HCT116 (cell line): ENCODE data around the gene OPN5. TPM values are rescaled to one million over a fixed set of nuclear protein-coding genes. Genes with fewer than 3 reads are reported as not detected.

Experiments used
- ATAC-seq: fragments of 200-7000 bp; cut with Tn5 transposase; 2 replicates; pipeline ENCODE4 v1.9.1; 2020; ENCODE audit warnings: mild to moderate bottlenecking, moderate library complexity
- BruUV-seq: library from RNA; stranded (reverse); fragments of 400-500 nt; replicated peaks from 2 replicates; lab custom pipeline; 2021; lab: Mats Ljungman, UMichigan
- CTCF ChIA-PET: fragments of 300-600 bp; sonication (Branson Sonifier 250); formaldehyde crosslinking; loops from one replicate; lab custom pipeline; 2021; ENCODE audit warnings: antibody characterized with exemption; lab: Charles Lee
- POLR2A ChIA-PET: fragments of 300-600, 350-600 bp; sonication (Branson Sonifier 250); formaldehyde crosslinking; loops from one replicate; lab custom pipeline; 2021; ENCODE audit warnings: antibody characterized with exemption; lab: Charles Lee
- RAD21 ChIA-PET, 2 experiments: fragments of 300-600 bp; sonication (Branson Sonifier 250); formaldehyde crosslinking; loops; one replicate each; lab custom pipeline; 2023; ENCODE audit warnings: low total read pairs in 2 of 2; ENCODE audit not compliant: uncharacterized antibody in 2 of 2, unreplicated experiment in 2 of 2, low non-redundant PET in 1 of 2; lab: Charles Lee
- DNase-seq: peaks from one replicate; pipeline ENCODE4 v3.0.0-alpha.2; 2010; ENCODE audit warnings: low read depth, low spot score
- H2AFZ ChIP-seq: fragments of 200-600 bp; shearing (Covaris generic), sonication (generic); 2 replicates; pipeline ENCODE4 v1.6.1; 2017; ENCODE audit warnings: low read depth, mixed run types, mixed read lengths, antibody characterized with exemption, low read length; ENCODE audit not compliant: poor library complexity, severe bottlenecking
- H3K27ac ChIP-seq: 2 replicates; pipeline ENCODE4 v1.5.1; 2012; ENCODE audit warnings: low read depth, low read length
- H3K27me3 ChIP-seq: fragments of 200-600 bp; sonication (generic); 2 replicates; pipeline ENCODE4 v1.6.1; 2016; ENCODE audit warnings: mixed run types, low read length, mixed read lengths; ENCODE audit not compliant: insufficient read depth
- H3K36me3 ChIP-seq, 2 experiments: fragments of 200-500 bp in 1 of 2; fragments of 200-600 bp in 1 of 2; sonication (Bioruptor generic) in 1 of 2; sonication (generic) in 1 of 2; 2 replicates each; pipeline versions ENCODE4 v1.5.1 to v1.6.1; 2014 to 2016; ENCODE audit warnings: low read length in 2 of 2, inconsistent platforms in 1 of 2, mixed read lengths in 1 of 2, mixed run types in 1 of 2; ENCODE audit not compliant: insufficient read depth in 2 of 2, control insufficient read depth in 1 of 2
- H3K4me1 ChIP-seq, 2 experiments: fragments of 200-600 bp in 1 of 2; sonication (generic) in 1 of 2; 2 replicates each; pipeline versions ENCODE4 v1.5.1 to v1.6.1; 2012 to 2017; ENCODE audit warnings: low read length in 2 of 2, inconsistent platforms in 1 of 2, mild to moderate bottlenecking in 1 of 2, mixed read lengths in 1 of 2, mixed run types in 1 of 2, moderate library complexity in 1 of 2; ENCODE audit not compliant: insufficient read depth in 2 of 2, control insufficient read depth in 1 of 2
- H3K4me2 ChIP-seq: fragments of 200-600 bp; sonication (generic); 2 replicates; pipeline ENCODE4 v1.6.1; 2017; ENCODE audit warnings: mixed run types, low read length, mixed read lengths
- H3K4me3 ChIP-seq, 2 experiments: fragments of 200-600 bp in 1 of 2; sonication (generic) in 1 of 2; replicated peaks in 1 of 2; 2 replicates each; pipeline ENCODE4 v1.5.1; 2011 to 2016; ENCODE audit warnings: low read length in 2 of 2, control low read depth in 1 of 2, low read depth in 1 of 2, mild to moderate bottlenecking in 1 of 2, mixed read lengths in 1 of 2, mixed run types in 1 of 2
- H3K79me2 ChIP-seq: fragments of 200-600 bp; sonication (generic); 2 replicates; pipeline ENCODE4 v1.6.1; 2017; ENCODE audit warnings: mild to moderate bottlenecking, mixed run types, low read length, moderate library complexity, mixed read lengths; ENCODE audit not compliant: insufficient read depth
- H3K9ac ChIP-seq: fragments of 200-600 bp; sonication (generic); 2 replicates; pipeline ENCODE4 v1.6.1; 2016; ENCODE audit warnings: low read length, mixed read lengths
- H3K9me2 ChIP-seq: fragments of 200-600 bp; sonication (generic), shearing (Covaris generic); 2 replicates; pipeline ENCODE4 v1.6.1; 2017; ENCODE audit warnings: mixed run types, mild to moderate bottlenecking, moderate library complexity; ENCODE audit not compliant: insufficient read depth
- H3K9me3 ChIP-seq, 2 experiments: fragments of 200-500 bp in 1 of 2; fragments of 200-600 bp in 1 of 2; sonication (Bioruptor generic) in 1 of 2; sonication (generic) in 1 of 2; 2 replicates each; pipeline ENCODE4 v1.6.1; 2014 to 2017; ENCODE audit warnings: low read length in 2 of 2, mixed read lengths in 2 of 2, inconsistent platforms in 1 of 2, low read depth in 1 of 2, mild to moderate bottlenecking in 1 of 2, mixed run types in 1 of 2, moderate library complexity in 1 of 2; ENCODE audit not compliant: control insufficient read depth in 1 of 2, insufficient read depth in 1 of 2
- H4K20me1 ChIP-seq: fragments of 200-600 bp; sonication (generic), shearing (Covaris generic); 2 replicates; pipeline ENCODE4 v1.6.1; 2017; ENCODE audit warnings: mixed run types, mild to moderate bottlenecking, moderate library complexity; ENCODE audit not compliant: insufficient read depth
- ATF3 ChIP-seq: IDR thresholded peaks from 2 replicates; pipeline ENCODE4 v1.6.1; 2012
- CBX3 ChIP-seq: IDR thresholded peaks from 2 replicates; pipeline ENCODE4 v1.6.1; 2012; ENCODE audit warnings: low read depth
- CEBPB ChIP-seq: IDR thresholded peaks from 2 replicates; pipeline ENCODE4 v1.6.1; 2012; ENCODE audit warnings: low read depth
- CTCF ChIP-seq, 3 experiments: fragments of 200-600 bp in 1 of 3; sonication (generic) in 1 of 3; IDR thresholded peaks in 2 of 3; conservative IDR thresholded peaks in 1 of 3; 2 replicates each; pipeline ENCODE4 v1.5.1; 2012 to 2017; ENCODE audit warnings: low read depth in 2 of 3, low read length in 2 of 3, antibody characterized with exemption in 1 of 3, borderline replicate concordance in 1 of 3, control low read depth in 1 of 3, mild to moderate bottlenecking in 1 of 3, mixed read lengths in 1 of 3, mixed run types in 1 of 3, moderate library complexity in 1 of 3; ENCODE audit not compliant: insufficient read depth in 1 of 3
- EZH2 ChIP-seq: fragments of 200-600 bp; sonication (generic); IDR thresholded peaks from 2 replicates; pipeline ENCODE4 v1.6.1; 2017; ENCODE audit warnings: antibody characterized with exemption, mixed run types
- EZH2phosphoT487 ChIP-seq: fragments of 200-600 bp; IDR thresholded peaks from 2 replicates; pipeline ENCODE4 v1.6.1; 2018; ENCODE audit warnings: antibody characterized with exemption, borderline replicate concordance
- FOSL1 ChIP-seq: IDR thresholded peaks from 2 replicates; pipeline ENCODE4 v1.6.1; 2012; ENCODE audit warnings: low read depth
- POLR2A ChIP-seq: IDR thresholded peaks from 2 replicates; pipeline ENCODE4 v1.7.0; 2011; ENCODE audit warnings: borderline replicate concordance; ENCODE audit not compliant: insufficient read depth, insufficient read length; ENCODE audit errors: extremely low read depth
- POLR2AphosphoS5 ChIP-seq: IDR thresholded peaks from 2 replicates; pipeline ENCODE4 v1.6.1; 2011; ENCODE audit warnings: mild to moderate bottlenecking, low read depth, low read length, moderate library complexity
- RAD21 ChIP-seq: IDR thresholded peaks from 2 replicates; pipeline ENCODE4 v1.6.1; 2012; ENCODE audit warnings: low read depth, mild to moderate bottlenecking
- SIN3A ChIP-seq: IDR thresholded peaks from 2 replicates; pipeline ENCODE4 v1.6.1; 2012; ENCODE audit warnings: low read depth
- SP1 ChIP-seq: IDR thresholded peaks from 2 replicates; pipeline ENCODE4 v1.6.1; 2012; ENCODE audit warnings: low read depth
- SRF ChIP-seq: IDR thresholded peaks from 2 replicates; pipeline ENCODE4 v1.6.1; 2012; ENCODE audit warnings: low read depth
- TCF7L2 ChIP-seq: IDR thresholded peaks from 2 replicates; pipeline ENCODE4 v1.7.0; 2011; ENCODE audit warnings: borderline replicate concordance, inconsistent platforms; ENCODE audit not compliant: insufficient read depth, insufficient read length; ENCODE audit errors: extremely low read depth
- ZBTB33 ChIP-seq: IDR thresholded peaks from 2 replicates; pipeline ENCODE4 v1.6.1; 2011; ENCODE audit warnings: mild to moderate bottlenecking, low read length, moderate library complexity; ENCODE audit not compliant: insufficient replicate concordance; ENCODE audit errors: extremely low read depth
- ZFX ChIP-seq: fragments of 450-650 bp; IDR thresholded peaks from 2 replicates; pipeline ENCODE4 v1.6.1; 2017
- ZNF274 ChIP-seq: fragments of 200-500 bp; sonication (Bioruptor generic); IDR thresholded peaks from 2 replicates; pipeline ENCODE4 v1.6.1; 2014; ENCODE audit warnings: mild to moderate bottlenecking, low read depth, low read length, inconsistent platforms
- intact Hi-C: fragments of 100-400 bp; cut with micrococcal nuclease; formaldehyde crosslinking; loops from 2 replicates; pipeline ENCODE4 v1.10.0; 2022
- total RNA-seq: library from RNA; stranded (reverse); gene quantifications from one replicate; pipeline ENCODE4 v1.2.1, GENCODE V29; 2021; ENCODE audit not compliant: unreplicated experiment
- TF ChIP-seq, protein P1 (sequence below): IDR thresholded peaks from 2 replicates; pipeline ENCODE4 v1.6.1; 2012; ENCODE audit warnings: low read depth

The OPN5 gene
- total RNA-seq, 1 experiment from 2014 or later = not detected

GRCh38 chr6:47809873-47810272 lies 28.0 kb downstream of the OPN5 start:
- no peaks in the 10 kb centered on the region for H3K27me3 ChIP-seq
- no peak for ATAC-seq
- no peak overlapping the region for H2AFZ ChIP-seq
- H3K4me2 ChIP-seq = no peak overlapping the region
- no peaks in the 10 kb centered on the region for H3K4me1 ChIP-seq
- no peaks in the 10 kb centered on the region for H3K79me2 ChIP-seq
- intact Hi-C loops = no loop called here
- TF ChIP-seq TCF7L2 (no peak), CEBPB (no peak), SP1 (no peak), SRF (no peak), EZH2phosphoT487 (no peak), EZH2 (no peak), CBX3 (no peak), POLR2AphosphoS5 (no peak), SIN3A (no peak), ZNF274 (no peak), ZBTB33 (no peak), POLR2A (no peak), RAD21 (no peak), ZFX (no peak), CTCF (IDR thresholded peaks at IDR 0.05 in 2 of 3, conservative IDR thresholded peaks at IDR 0.05 in 1 of 3; ENCODE audit: borderline replicate concordance in 1 of 3, insufficient read depth in 1 of 3, low read depth in 2 of 3, low read length in 2 of 3) (no peak), ATF3 (no peak), FOSL1 (no peak)
- TF ChIP-seq, protein P1, sequence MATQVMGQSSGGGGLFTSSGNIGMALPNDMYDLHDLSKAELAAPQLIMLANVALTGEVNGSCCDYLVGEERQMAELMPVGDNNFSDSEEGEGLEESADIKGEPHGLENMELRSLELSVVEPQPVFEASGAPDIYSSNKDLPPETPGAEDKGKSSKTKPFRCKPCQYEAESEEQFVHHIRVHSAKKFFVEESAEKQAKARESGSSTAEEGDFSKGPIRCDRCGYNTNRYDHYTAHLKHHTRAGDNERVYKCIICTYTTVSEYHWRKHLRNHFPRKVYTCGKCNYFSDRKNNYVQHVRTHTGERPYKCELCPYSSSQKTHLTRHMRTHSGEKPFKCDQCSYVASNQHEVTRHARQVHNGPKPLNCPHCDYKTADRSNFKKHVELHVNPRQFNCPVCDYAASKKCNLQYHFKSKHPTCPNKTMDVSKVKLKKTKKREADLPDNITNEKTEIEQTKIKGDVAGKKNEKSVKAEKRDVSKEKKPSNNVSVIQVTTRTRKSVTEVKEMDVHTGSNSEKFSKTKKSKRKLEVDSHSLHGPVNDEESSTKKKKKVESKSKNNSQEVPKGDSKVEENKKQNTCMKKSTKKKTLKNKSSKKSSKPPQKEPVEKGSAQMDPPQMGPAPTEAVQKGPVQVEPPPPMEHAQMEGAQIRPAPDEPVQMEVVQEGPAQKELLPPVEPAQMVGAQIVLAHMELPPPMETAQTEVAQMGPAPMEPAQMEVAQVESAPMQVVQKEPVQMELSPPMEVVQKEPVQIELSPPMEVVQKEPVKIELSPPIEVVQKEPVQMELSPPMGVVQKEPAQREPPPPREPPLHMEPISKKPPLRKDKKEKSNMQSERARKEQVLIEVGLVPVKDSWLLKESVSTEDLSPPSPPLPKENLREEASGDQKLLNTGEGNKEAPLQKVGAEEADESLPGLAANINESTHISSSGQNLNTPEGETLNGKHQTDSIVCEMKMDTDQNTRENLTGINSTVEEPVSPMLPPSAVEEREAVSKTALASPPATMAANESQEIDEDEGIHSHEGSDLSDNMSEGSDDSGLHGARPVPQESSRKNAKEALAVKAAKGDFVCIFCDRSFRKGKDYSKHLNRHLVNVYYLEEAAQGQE = no peak
- no peaks in the 10 kb centered on the region for H3K36me3 ChIP-seq
- no peaks in the 10 kb centered on the region for H3K9me3 ChIP-seq
- BruUV-seq = no TSS peak
- ChIA-PET CTCF (no interaction called here), POLR2A (no interaction called here), RAD21 (no interaction called here)
- no peak overlapping the region for H3K4me3 ChIP-seq
- no peaks in the 10 kb centered on the region for H4K20me1 ChIP-seq
- no peak overlapping the region for H3K27ac ChIP-seq
- no peak for DNase-seq
- no peaks in the 10 kb centered on the region for H3K9me2 ChIP-seq
- no peak overlapping the region for H3K9ac ChIP-seq
